Measurements from ENCODE around the gene ST3GAL6. TPM values are rescaled to one million over a fixed set of nuclear protein-coding genes. Genes with fewer than 3 reads are reported as not detected.
A peak's percentile ranks its signal among the peaks of the same experiment; 100 is the strongest.

ST3GAL6 gene
- total and polyA plus RNA-seq, 4 donors, result 17.3 to 79.7 (median 29.4) TPM

DNA sequence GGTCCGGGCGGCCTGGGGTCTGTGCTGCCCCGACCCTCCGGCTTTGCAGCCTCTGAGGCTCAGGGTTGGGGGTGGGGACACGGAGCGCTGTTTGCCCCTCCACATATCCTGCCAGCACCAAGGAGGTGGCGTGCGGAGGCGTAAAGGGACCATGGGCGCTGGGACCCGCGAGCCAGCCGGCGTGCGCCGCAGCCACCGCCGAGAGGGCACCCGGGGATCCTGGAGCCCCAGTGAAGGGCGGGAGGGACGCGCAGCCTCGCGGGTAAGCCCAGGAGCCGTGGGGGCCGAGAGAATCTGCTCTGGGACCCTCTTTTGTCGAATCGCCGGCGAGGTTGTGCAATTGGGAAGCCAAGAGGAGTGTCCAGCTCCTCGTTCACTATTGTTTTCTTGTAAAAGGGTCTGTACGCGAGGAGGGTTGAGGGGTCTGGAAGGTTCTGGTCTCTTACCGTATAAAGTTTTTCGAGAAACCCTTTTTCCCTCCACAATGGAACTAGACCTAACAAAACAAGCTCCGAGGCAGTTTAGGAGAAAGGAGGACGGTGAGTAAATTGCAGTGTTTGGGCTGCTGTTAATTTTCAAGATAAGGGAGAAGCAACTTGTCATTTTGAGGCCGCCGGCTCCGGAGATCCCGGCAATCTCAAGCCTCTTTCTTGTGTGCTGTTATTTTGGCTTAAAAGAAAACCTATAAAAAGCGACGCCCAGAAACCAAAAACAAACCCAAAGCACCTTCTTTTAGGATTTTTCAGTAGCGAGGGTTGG is 29.9 kb upstream of the ST3GAL6 start:
- peak overlapping the region; percentile 90 to 94 for H3K27ac ChIP-seq (ENCODE audit: low read depth in 1 of 2, low read length in 2 of 2)
- DNase-seq (ENCODE audit: low spot score), result peak; percentile 43
- H3K27me3 ChIP-seq (ENCODE audit: control insufficient read depth in 4 of 4, insufficient read depth in 4 of 4, low read length in 3 of 4), result no peaks in the 10 kb centered on the region
- H3K9ac ChIP-seq (ENCODE audit: low read depth in 1 of 2, low read length in 2 of 2), result peak overlapping the region; percentile 81 to 97
- H3K36me3 ChIP-seq (ENCODE audit: control insufficient read depth in 4 of 4, insufficient read depth in 3 of 4, low read depth in 1 of 4, low read length in 3 of 4), result peaks cover 0 to 8% (median under 1%) of the 10 kb centered on the region in 4 donors
- H3K4me1 ChIP-seq (ENCODE audit: control insufficient read depth in 4 of 4, insufficient read depth in 4 of 4, low read length in 3 of 4), result peaks cover 7 to 28% (median 16%) of the 10 kb centered on the region in 4 donors
- no peaks in the 10 kb centered on the region for H3K9me3 ChIP-seq (ENCODE audit: control insufficient read depth in 4 of 4, low read length in 3 of 4)
- WGBS, result under 1% methylated on average over 44 of the region's 44 CpGs
- TF ChIP-seq YY1 (IDR thresholded peaks at IDR 0.05), result no peak
- TF ChIP-seq HNF4A (conservative IDR thresholded peaks at IDR 0.05), result no peak
- TF ChIP-seq, protein P1, sequence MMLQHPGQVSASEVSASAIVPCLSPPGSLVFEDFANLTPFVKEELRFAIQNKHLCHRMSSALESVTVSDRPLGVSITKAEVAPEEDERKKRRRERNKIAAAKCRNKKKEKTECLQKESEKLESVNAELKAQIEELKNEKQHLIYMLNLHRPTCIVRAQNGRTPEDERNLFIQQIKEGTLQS (IDR thresholded peaks at IDR 0.05), result no peak
- TF ChIP-seq CTCF (IDR thresholded peaks at IDR 0.05; ENCODE audit: low read depth, low read length, missing input control), result no peak
- TF ChIP-seq GABPA (IDR thresholded peaks at IDR 0.05 in 1 of 2, conservative IDR thresholded peaks at IDR 0.05 in 1 of 2), result no peak
- no peak for TF ChIP-seq EGR1 (IDR thresholded peaks at IDR 0.05; ENCODE audit: low read depth in 2 of 2)
- no peak for TF ChIP-seq RXRA (IDR thresholded peaks at IDR 0.05)
- TF ChIP-seq FOXA1 (IDR thresholded peaks at IDR 0.05), result no peak
- TF ChIP-seq FOXA2 (IDR thresholded peaks at IDR 0.05), result no peak
- TF ChIP-seq, protein P2, sequence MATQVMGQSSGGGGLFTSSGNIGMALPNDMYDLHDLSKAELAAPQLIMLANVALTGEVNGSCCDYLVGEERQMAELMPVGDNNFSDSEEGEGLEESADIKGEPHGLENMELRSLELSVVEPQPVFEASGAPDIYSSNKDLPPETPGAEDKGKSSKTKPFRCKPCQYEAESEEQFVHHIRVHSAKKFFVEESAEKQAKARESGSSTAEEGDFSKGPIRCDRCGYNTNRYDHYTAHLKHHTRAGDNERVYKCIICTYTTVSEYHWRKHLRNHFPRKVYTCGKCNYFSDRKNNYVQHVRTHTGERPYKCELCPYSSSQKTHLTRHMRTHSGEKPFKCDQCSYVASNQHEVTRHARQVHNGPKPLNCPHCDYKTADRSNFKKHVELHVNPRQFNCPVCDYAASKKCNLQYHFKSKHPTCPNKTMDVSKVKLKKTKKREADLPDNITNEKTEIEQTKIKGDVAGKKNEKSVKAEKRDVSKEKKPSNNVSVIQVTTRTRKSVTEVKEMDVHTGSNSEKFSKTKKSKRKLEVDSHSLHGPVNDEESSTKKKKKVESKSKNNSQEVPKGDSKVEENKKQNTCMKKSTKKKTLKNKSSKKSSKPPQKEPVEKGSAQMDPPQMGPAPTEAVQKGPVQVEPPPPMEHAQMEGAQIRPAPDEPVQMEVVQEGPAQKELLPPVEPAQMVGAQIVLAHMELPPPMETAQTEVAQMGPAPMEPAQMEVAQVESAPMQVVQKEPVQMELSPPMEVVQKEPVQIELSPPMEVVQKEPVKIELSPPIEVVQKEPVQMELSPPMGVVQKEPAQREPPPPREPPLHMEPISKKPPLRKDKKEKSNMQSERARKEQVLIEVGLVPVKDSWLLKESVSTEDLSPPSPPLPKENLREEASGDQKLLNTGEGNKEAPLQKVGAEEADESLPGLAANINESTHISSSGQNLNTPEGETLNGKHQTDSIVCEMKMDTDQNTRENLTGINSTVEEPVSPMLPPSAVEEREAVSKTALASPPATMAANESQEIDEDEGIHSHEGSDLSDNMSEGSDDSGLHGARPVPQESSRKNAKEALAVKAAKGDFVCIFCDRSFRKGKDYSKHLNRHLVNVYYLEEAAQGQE (IDR thresholded peaks at IDR 0.05), result no peak
- no peak for TF ChIP-seq MAX (IDR thresholded peaks at IDR 0.05)
- TF ChIP-seq ZBTB33 (IDR thresholded peaks at IDR 0.05), result no peak
- TF ChIP-seq JUND (IDR thresholded peaks at IDR 0.05), result no peak
- peak overlapping the region; percentile 89 to 97 (median 96) for H3K4me3 ChIP-seq (ENCODE audit: low read depth in 1 of 3, low read length in 3 of 3)

Measured in liver (tissue), 9 donors.